ENCODE results near the gene SLC23A1. TPM values are rescaled to one million over a fixed set of nuclear protein-coding genes. Genes with fewer than 3 reads are reported as not detected.

Gene SLC23A1
- total RNA-seq, 2 experiments from 2014 or later, result 1.9 to 2.5 TPM

GRCh38 chr5:139384591-139385051 is 1.5 kb upstream of the SLC23A1 start:
- CTCF ChIA-PET, result interaction anchor here (1.2 to 3.1 kb wide), 3 partner anchors 13 to 33 kb away, joined by 3 to 14 read pairs (median 4); no protein-coding TSS in a partner anchor
- DNase-seq (no peak), ATAC-seq (peak; percentile 17)
- peak overlapping the region; percentile 73 for H3K4me3 Mint-ChIP-seq
- H3K9me3 Mint-ChIP-seq (ENCODE audit: low read depth), result no peaks in the 10 kb centered on the region
- H3K4me1 Mint-ChIP-seq, result peaks cover 62% of the 10 kb centered on the region
- H3K27me3 Mint-ChIP-seq, result no peaks in the 10 kb centered on the region
- peaks cover 5% of the 10 kb centered on the region for H3K36me3 Mint-ChIP-seq
- peak overlapping the region; percentile 97 for H3K27ac Mint-ChIP-seq

GRCh38 chr5:139383993-139384590 is 995 bp upstream of the SLC23A1 start:
- peak overlapping the region; percentile 97 for H3K27ac Mint-ChIP-seq
- CTCF ChIA-PET, result interaction anchor here (1.2 to 3.1 kb wide), 4 partner anchors 12 to 42 kb away, joined by 3 to 14 read pairs (median 4); partner anchors contain the start of gene PAIP2
- H3K4me3 Mint-ChIP-seq, result peak overlapping the region; percentile 73
- no peaks in the 10 kb centered on the region for H3K27me3 Mint-ChIP-seq
- no peaks in the 10 kb centered on the region for H3K9me3 Mint-ChIP-seq (ENCODE audit: low read depth)
- H3K36me3 Mint-ChIP-seq, result peaks cover under 1% of the 10 kb centered on the region
- DNase-seq, result no peak
- H3K4me1 Mint-ChIP-seq, result peaks cover 61% of the 10 kb centered on the region
- ATAC-seq, result no peak

DNA sequence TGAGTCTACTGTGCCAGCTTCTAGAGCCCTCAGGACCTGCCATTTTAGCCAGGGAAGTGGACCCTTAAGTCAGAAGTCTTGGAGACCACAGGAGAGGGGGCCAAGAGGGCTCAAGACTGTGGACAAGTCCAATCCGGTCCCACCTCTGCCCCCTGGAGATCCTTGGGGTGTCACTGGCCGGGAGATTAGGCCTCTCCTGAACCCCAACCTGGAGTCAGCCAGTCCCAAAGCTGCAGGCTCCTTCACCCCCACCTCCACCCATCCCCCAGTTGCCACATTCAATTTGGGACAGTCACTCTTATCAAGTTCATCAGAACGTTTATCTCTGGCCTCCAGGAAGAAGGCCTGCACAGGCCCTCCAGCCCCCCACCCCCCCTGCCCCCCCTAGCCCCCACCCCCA is 290 bp downstream of the SLC23A1 start:
- Mint-ChIP-seq H3K27me3 (no peaks in the 10 kb centered on the region), H3K4me3 (no peak overlapping the region), H3K9me3 (ENCODE audit: low read depth) (no peaks in the 10 kb centered on the region), H3K27ac (no peak overlapping the region), H3K4me1 (peaks cover 49% of the 10 kb centered on the region), H3K36me3 (no peaks in the 10 kb centered on the region)
- DNase-seq, result no peak
- CTCF ChIA-PET, result interaction anchor here (1.2 to 1.9 kb wide), 2 partner anchors 41 to 96 kb away, joined by 3 to 5 read pairs; partner anchors contain the start of gene PAIP2
- no peak for ATAC-seq

DNA sequence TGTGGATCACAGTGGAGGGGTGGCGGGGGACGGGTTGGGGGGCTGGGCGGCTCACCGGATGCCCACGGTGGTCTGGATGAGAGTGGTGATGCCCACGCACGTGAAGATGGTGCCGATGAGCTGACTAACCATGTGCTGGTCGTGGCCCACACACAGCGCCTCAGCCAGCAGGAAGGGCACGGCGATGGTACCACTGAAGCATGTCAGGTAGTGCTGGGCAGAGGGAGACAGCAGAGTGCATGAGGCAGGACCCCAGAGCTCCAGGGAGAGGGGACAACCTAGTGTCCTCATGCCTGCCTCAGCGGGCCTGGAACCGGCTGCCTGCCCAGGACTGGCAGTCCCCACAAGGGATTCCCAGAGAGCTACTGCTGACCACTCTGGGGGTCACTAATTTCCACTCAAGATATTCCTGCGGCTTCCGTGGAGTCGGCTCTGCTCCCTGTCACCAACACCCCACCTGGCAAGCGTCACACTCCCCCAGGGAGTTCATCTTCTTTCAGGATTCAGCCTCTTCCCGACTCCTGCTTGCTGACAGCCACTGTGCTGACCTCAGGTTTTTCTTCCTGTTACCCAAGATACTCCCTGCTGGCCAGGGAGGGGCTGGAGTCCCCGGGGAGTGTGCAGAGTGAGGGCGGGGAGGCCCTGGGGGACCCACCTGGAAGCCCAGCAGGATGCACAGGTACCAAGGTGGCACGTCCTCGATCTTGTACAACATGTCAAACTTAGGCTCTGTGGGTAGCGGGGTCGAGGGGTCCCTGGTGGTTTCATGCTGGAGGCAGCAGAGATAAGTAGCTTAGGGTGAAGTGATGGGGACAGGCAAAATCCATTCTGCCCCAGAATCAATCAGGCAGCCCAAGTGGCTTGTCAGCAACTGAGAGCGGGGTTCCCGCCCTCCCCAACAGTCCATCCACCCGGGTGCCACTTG is 998 bp downstream of the SLC23A1 start:
- no peak for DNase-seq
- H3K36me3 Mint-ChIP-seq, result peaks cover 3% of the 10 kb centered on the region
- H3K27ac Mint-ChIP-seq, result no peak overlapping the region
- H3K27me3 Mint-ChIP-seq, result no peaks in the 10 kb centered on the region
- H3K4me1 Mint-ChIP-seq, result peaks cover 47% of the 10 kb centered on the region
- H3K9me3 Mint-ChIP-seq (ENCODE audit: low read depth), result no peaks in the 10 kb centered on the region
- H3K4me3 Mint-ChIP-seq, result no peak overlapping the region
- CTCF ChIA-PET, result interaction anchor here (1.0 to 1.9 kb wide), 3 partner anchors 19 to 95 kb away, joined by 3 to 5 read pairs (median 3); partner anchors contain the start of gene PAIP2
- no peak for ATAC-seq

DNA sequence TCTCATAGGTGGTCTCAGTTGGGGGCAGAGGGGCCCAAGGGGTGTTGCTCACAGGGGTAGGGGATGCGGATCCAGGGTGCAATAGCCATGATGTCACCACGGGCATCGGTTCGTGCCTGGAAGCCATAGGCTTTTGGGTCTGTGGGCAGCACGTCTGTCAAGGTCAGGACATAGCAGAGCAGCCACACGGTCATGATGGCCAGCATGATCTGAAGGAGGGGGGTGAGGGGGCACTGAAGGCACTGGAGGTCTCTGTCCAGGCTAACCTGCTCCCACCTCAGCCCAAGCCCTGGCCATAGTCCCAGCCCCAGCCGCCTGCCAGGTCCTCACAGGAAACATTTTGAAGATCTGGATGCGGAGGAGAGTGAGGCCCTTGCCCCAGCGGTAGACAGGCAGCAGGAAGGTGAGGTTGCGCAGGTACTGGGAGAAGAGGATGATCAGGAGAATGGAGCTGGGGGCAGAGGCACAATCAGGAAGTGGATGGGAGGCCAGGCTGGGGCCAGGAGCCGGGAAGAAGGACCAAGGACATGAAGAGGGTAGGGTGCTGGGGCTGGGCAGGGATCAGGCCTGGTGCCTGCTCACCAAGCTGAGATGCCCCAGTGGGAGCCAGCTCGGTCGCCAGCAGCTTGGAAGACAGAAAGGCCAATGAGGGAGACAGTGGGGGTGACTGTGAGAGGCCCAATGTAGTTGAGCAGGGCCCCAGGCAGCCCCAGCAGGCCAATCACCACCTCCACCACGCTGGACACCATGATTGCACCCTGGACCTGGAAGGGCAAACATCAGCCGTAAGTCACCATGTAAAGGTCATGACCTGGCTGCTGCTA is 3.3 kb downstream of the SLC23A1 start:
- H3K4me1 Mint-ChIP-seq, result peaks cover 26% of the 10 kb centered on the region
- no peaks in the 10 kb centered on the region for H3K9me3 Mint-ChIP-seq (ENCODE audit: low read depth)
- no peak overlapping the region for H3K4me3 Mint-ChIP-seq
- no peaks in the 10 kb centered on the region for H3K27me3 Mint-ChIP-seq
- ATAC-seq, result no peak
- no peak for DNase-seq
- no peak overlapping the region for H3K27ac Mint-ChIP-seq
- CTCF ChIA-PET, result no interaction called here
- peaks cover 3% of the 10 kb centered on the region for H3K36me3 Mint-ChIP-seq

DNA sequence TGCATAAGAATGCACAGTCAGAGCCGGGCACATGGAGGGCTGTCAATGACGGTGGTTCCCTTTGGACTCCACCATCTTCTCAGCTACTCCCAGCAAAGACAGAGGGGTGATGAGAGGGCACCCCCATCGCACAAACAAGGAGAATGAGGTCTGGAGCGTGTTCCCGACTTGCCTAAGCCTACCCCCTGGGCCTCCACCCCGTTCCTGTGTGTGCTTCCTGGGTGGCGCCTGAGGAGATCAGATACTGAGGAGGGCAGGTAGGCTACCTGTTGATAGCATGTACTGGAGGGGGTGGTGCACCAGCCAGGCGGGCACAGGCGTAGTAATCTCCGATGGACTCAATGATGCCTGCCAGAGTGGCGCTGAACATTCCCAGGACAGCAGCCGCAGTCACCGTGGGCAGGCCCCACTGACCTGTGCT is 4.1 kb downstream of the SLC23A1 start:
- Mint-ChIP-seq H3K36me3 (peaks cover 3% of the 10 kb centered on the region), H3K27ac (no peak overlapping the region), H3K4me1 (peaks cover 19% of the 10 kb centered on the region), H3K9me3 (ENCODE audit: low read depth) (no peaks in the 10 kb centered on the region), H3K4me3 (no peak overlapping the region), H3K27me3 (no peaks in the 10 kb centered on the region)
- ATAC-seq (no peak), DNase-seq (no peak)
- CTCF ChIA-PET, result interaction anchor here (2.2 kb wide), 1 partner anchor 12 kb away, joined by 7 read pairs; no protein-coding TSS in a partner anchor

GRCh38 chr5:139378101-139378825 is 4.8 kb downstream of the SLC23A1 start:
- Mint-ChIP-seq H3K4me3 (no peak overlapping the region), H3K36me3 (peaks cover 10% of the 10 kb centered on the region), H3K27ac (no peak overlapping the region), H3K27me3 (no peaks in the 10 kb centered on the region), H3K4me1 (peaks cover 16% of the 10 kb centered on the region), H3K9me3 (ENCODE audit: low read depth) (no peaks in the 10 kb centered on the region)
- ATAC-seq (no peak), DNase-seq (no peak)
- CTCF ChIA-PET, result interaction anchor here (2.2 kb wide), 1 partner anchor 13 kb away, joined by 7 read pairs; no protein-coding TSS in a partner anchor

DNA sequence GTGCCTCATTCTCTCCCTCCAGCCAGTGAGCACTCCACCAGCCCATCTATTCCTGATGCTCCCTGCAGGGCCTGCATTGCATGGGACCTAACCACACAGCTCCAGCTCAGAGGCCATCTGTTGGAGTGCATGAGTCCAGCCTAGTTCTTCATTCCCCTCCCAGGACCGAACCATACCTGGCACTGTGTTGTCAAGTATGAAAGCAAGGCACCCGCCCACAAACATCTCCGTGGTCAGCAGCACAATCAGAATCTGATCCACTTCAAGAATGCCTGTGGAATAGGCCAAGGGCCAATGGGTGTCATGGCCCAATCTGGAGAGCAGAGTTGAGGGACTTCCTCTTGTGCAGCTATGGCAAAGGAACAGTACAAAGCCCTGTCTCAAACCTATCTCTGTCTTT is 5.9 kb downstream of the SLC23A1 start:
- peaks cover 13% of the 10 kb centered on the region for H3K36me3 Mint-ChIP-seq
- CTCF ChIA-PET, result interaction anchor here (2.2 to 2.3 kb wide), 2 partner anchors 11 to 14 kb away, joined by 6 to 7 read pairs; no protein-coding TSS in a partner anchor

DNA sequence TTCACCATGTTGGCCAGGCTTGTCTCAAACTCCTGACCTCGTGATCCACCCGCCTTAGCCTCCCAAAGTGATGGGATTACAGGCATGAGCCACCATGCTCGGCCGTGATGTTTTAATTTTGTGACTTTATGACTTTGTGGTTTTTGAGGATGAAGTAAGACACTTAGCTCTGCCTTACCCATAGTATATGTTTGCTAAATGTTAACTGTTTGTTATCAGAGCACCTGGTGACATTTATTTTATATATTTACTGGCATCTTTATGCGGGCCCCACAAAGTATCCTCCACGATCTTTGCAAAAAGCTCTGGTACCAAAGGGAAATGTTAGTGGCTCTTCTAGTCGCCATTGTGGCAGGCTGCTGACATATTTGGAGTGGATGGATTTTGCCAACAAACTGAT is 6.7 kb downstream of the SLC23A1 start:
- Mint-ChIP-seq H3K4me3 (no peak overlapping the region), H3K4me1 (peaks cover 28% of the 10 kb centered on the region), H3K9me3 (ENCODE audit: low read depth) (no peaks in the 10 kb centered on the region), H3K27ac (no peak overlapping the region), H3K27me3 (no peaks in the 10 kb centered on the region), H3K36me3 (peaks cover 17% of the 10 kb centered on the region)
- ATAC-seq, result no peak
- no peak for DNase-seq
- CTCF ChIA-PET, result interaction anchor here (1.0 to 2.3 kb wide), 2 partner anchors 12 to 34 kb away, joined by 4 to 6 read pairs; partner anchors contain the start of gene PAIP2

More for the DNA sequence above, 5.9 kb downstream of the SLC23A1 start:
- no peak for ATAC-seq
- Mint-ChIP-seq H3K9me3 (ENCODE audit: low read depth) (no peaks in the 10 kb centered on the region), H3K27me3 (no peaks in the 10 kb centered on the region), H3K27ac (no peak overlapping the region), H3K4me1 (peaks cover 20% of the 10 kb centered on the region), H3K4me3 (no peak overlapping the region)
- no peak for DNase-seq

DNA sequence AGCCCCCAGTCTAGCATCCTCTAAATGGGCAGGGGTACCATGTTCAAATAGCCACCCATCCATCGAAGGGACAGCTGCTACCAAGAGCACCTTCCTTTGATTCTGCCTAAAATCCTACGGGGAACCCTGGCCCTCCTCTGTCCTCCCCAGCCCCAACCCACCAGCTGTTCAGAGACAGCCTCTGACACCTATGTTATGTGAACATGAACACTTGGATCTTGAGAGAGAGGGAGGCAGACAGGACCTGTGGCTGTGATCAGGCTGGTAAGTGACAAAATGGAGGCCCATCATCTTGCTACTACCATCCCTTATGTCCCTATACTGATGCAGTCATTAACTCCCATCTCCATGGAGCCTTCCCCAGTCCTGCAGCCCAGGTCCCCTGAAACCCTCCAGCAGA is 8.2 kb downstream of the SLC23A1 start:
- peaks cover 38% of the 10 kb centered on the region for H3K4me1 Mint-ChIP-seq
- CTCF ChIA-PET, result interaction anchor here (1.2 kb wide), 1 partner anchor 29 kb away, joined by 5 read pairs; no protein-coding TSS in a partner anchor
- H3K36me3 Mint-ChIP-seq, result peaks cover 21% of the 10 kb centered on the region
- no peak overlapping the region for H3K27ac Mint-ChIP-seq
- ATAC-seq (no peak), DNase-seq (no peak)
- no peaks in the 10 kb centered on the region for H3K9me3 Mint-ChIP-seq (ENCODE audit: low read depth)
- H3K4me3 Mint-ChIP-seq, result no peak overlapping the region
- no peaks in the 10 kb centered on the region for H3K27me3 Mint-ChIP-seq

GRCh38 chr5:139371482-139372435 is 11.3 kb downstream of the SLC23A1 start:
- peak; percentile 54 for ATAC-seq
- Mint-ChIP-seq H3K9me3 (ENCODE audit: low read depth) (no peaks in the 10 kb centered on the region), H3K36me3 (peaks cover 23% of the 10 kb centered on the region), H3K27me3 (no peaks in the 10 kb centered on the region), H3K4me1 (peaks cover 30% of the 10 kb centered on the region), H3K27ac (peak overlapping the region; percentile 76), H3K4me3 (peak overlapping the region; percentile 21)
- no peak for DNase-seq
- CTCF ChIA-PET, result interaction anchor here (1.0 to 2.0 kb wide), 3 partner anchors 12 to 40 kb away, joined by 3 to 4 read pairs (median 3); partner anchors contain the start of gene PAIP2

All from activated CD8-positive, alpha-beta memory T cell treated with anti-CD3 and anti-CD28 coated beads, Interleukin-2, amount 10 ng/mL, durations not matched to agents 7 days and 5 days (primary cell).